Caco-2 (cell line): Measurements from ENCODE around the gene TELO2. TPM values are rescaled to one million over a fixed set of nuclear protein-coding genes. Genes with fewer than 3 reads are reported as not detected.

ENCODE experiments used
- BruUV-seq: library from RNA; stranded (reverse); fragments of 400-500 nt; replicated peaks from 2 replicates; lab custom pipeline; 2021; lab: Mats Ljungman, UMichigan
- CTCF ChIA-PET: fragments of 300-600 bp; sonication (Branson Sonifier 250); formaldehyde crosslinking; loops from one replicate; lab custom pipeline; 2022; ENCODE audit warnings: antibody characterized with exemption; lab: Charles Lee
- POLR2A ChIA-PET: fragments of 300-600 bp; sonication (Branson Sonifier 250); formaldehyde crosslinking; loops from one replicate; lab custom pipeline; 2022; ENCODE audit warnings: antibody characterized with exemption; lab: Charles Lee
- DNase-seq, 2 experiments: peaks; one replicate each; pipeline versions ENCODE4 v3.0.0 to v3.0.0-alpha.2; 2020 to 2022
- H3K27me3 ChIP-seq: replicated peaks from 2 replicates; pipeline ENCODE4 v1.6.0; 2011; ENCODE audit warnings: low read length; ENCODE audit not compliant: control insufficient read depth, insufficient read depth
- H3K36me3 ChIP-seq: 2 replicates; pipeline ENCODE4 v1.5.1; 2011; ENCODE audit warnings: low read length; ENCODE audit not compliant: control insufficient read depth, insufficient read depth
- H3K4me1 ChIP-seq: fragments of 250-450 bp; sonication (Bioruptor Pico); 2 replicates; pipeline ENCODE4 v1.5.1; 2020; ENCODE audit warnings: mild to moderate bottlenecking
- H3K4me3 ChIP-seq: 2 replicates; pipeline ENCODE4 v1.5.1; 2011; ENCODE audit warnings: low read depth, mild to moderate bottlenecking, control low read depth, low read length
- H3K9me3 ChIP-seq: fragments of 250-450 bp; sonication (Bioruptor Pico); 2 replicates; pipeline ENCODE4 v1.5.1; 2020; ENCODE audit warnings: mild to moderate bottlenecking, moderate library complexity
- H3K27ac Mint-ChIP-seq: one replicate; pipeline ENCODE4 v1.8.0; 2022; ENCODE audit warnings: mixed read lengths; ENCODE audit not compliant: unreplicated experiment
- H3K27me3 Mint-ChIP-seq: one replicate; pipeline ENCODE4 v1.8.0; 2022; ENCODE audit warnings: mixed read lengths; ENCODE audit not compliant: insufficient read depth, unreplicated experiment
- H3K36me3 Mint-ChIP-seq: one replicate; pipeline ENCODE4 v1.8.0; 2022; ENCODE audit warnings: mild to moderate bottlenecking, mixed read lengths; ENCODE audit not compliant: insufficient read depth, unreplicated experiment
- H3K4me1 Mint-ChIP-seq: one replicate; pipeline ENCODE4 v1.8.0; 2022; ENCODE audit warnings: low read depth, mixed read lengths; ENCODE audit not compliant: unreplicated experiment
- H3K4me3 Mint-ChIP-seq: one replicate; pipeline ENCODE4 v1.8.0; 2022; ENCODE audit warnings: mild to moderate bottlenecking, moderate library complexity, mixed read lengths; ENCODE audit not compliant: unreplicated experiment
- H3K9me3 Mint-ChIP-seq: one replicate; pipeline ENCODE4 v1.8.0; 2022; ENCODE audit warnings: mixed read lengths; ENCODE audit not compliant: unreplicated experiment
- intact Hi-C: fragments of 100-400 bp; cut with micrococcal nuclease; formaldehyde crosslinking; loops from one replicate; pipeline ENCODE4 v1.10.0; 2022; ENCODE audit not compliant: unreplicated experiment
- total RNA-seq: library from RNA; stranded (reverse); gene quantifications from 2 replicates; pipeline ENCODE4 v1.2.3, GENCODE V29; 2022
- TF ChIP-seq, protein P1 (sequence below), 2 experiments: fragments of 200-600 bp in 1 of 2; IDR thresholded peaks; 1 replicate in 1 of 2; 2 replicates in 1 of 2; pipeline versions ENCODE4 v1.5.1 to v1.8.0; 2011 to 2022; ENCODE audit warnings: antibody characterized with exemption in 1 of 2, control low read depth in 1 of 2, inconsistent platforms in 1 of 2, low read depth in 1 of 2, low read length in 1 of 2, mild to moderate bottlenecking in 1 of 2, moderate library complexity in 1 of 2; ENCODE audit not compliant: insufficient read depth in 1 of 2, severe bottlenecking in 1 of 2, unreplicated experiment in 1 of 2

The TELO2 gene
- total RNA-seq, 1 experiment from 2014 or later = 55.7 TPM

GRCh38 chr16:1551166-1551565, 58.0 kb downstream of the TELO2 start:
- TF ChIP-seq, protein P1, sequence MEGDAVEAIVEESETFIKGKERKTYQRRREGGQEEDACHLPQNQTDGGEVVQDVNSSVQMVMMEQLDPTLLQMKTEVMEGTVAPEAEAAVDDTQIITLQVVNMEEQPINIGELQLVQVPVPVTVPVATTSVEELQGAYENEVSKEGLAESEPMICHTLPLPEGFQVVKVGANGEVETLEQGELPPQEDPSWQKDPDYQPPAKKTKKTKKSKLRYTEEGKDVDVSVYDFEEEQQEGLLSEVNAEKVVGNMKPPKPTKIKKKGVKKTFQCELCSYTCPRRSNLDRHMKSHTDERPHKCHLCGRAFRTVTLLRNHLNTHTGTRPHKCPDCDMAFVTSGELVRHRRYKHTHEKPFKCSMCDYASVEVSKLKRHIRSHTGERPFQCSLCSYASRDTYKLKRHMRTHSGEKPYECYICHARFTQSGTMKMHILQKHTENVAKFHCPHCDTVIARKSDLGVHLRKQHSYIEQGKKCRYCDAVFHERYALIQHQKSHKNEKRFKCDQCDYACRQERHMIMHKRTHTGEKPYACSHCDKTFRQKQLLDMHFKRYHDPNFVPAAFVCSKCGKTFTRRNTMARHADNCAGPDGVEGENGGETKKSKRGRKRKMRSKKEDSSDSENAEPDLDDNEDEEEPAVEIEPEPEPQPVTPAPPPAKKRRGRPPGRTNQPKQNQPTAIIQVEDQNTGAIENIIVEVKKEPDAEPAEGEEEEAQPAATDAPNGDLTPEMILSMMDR (IDR thresholded peaks at IDR 0.05; ENCODE audit: insufficient read depth in 1 of 2, low read depth in 1 of 2, low read length in 1 of 2, severe bottlenecking in 1 of 2, unreplicated experiment in 1 of 2) = no peak
- Histone ChIP-seq H3K9me3 (no peaks in the 10 kb centered on the region), H3K4me1 (no peaks in the 10 kb centered on the region), H3K27me3 (no peaks in the 10 kb centered on the region), H3K4me3 (no peak overlapping the region), H3K36me3 (no peaks in the 10 kb centered on the region)
- no peak for DNase-seq
- ChIA-PET POLR2A (no interaction called here), CTCF (no interaction called here)
- intact Hi-C loops = no loop called here
- Mint-ChIP-seq H3K4me3 (no peak overlapping the region), H3K27ac (no peak overlapping the region), H3K27me3 (no peaks in the 10 kb centered on the region), H3K9me3 (no peaks in the 10 kb centered on the region), H3K36me3 (no peaks in the 10 kb centered on the region), H3K4me1 (no peaks in the 10 kb centered on the region)
- BruUV-seq = no TSS peak

DNA sequence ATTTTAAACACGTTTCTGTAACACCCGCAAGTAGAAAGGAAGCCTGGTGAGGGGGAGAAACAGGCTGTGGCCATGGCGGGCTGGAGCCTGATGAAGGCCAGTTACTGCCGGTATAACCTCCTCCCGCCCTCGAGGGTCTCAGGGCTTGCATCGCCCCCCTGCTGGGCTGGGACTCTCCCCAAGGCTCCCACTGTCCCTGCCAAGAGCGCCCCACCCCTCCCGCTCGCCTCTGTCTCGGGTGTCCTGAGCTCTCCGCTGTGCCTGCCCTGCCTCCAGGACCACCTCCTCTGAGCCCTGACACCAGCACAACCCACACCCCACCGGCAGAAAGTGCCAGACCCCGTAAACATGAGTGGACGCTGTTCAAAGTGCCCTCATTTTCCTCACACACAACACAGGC, 59.0 kb downstream of the TELO2 start:
- H3K4me1 ChIP-seq = no peaks in the 10 kb centered on the region
- ChIA-PET POLR2A (no interaction called here), CTCF (no interaction called here)
- intact Hi-C loops = no loop called here
- H3K9me3 ChIP-seq = no peaks in the 10 kb centered on the region
- no TSS peak for BruUV-seq
- H3K9me3 Mint-ChIP-seq = no peaks in the 10 kb centered on the region
- TF ChIP-seq, protein P1 (IDR thresholded peaks at IDR 0.05; ENCODE audit: insufficient read depth in 1 of 2, low read depth in 1 of 2, low read length in 1 of 2, severe bottlenecking in 1 of 2, unreplicated experiment in 1 of 2) = no peak
- H3K4me1 Mint-ChIP-seq = no peaks in the 10 kb centered on the region
- no peak overlapping the region for H3K27ac Mint-ChIP-seq
- no peaks in the 10 kb centered on the region for H3K27me3 ChIP-seq
- no peaks in the 10 kb centered on the region for H3K36me3 ChIP-seq
- H3K27me3 Mint-ChIP-seq = no peaks in the 10 kb centered on the region
- DNase-seq = no peak
- no peak overlapping the region for H3K4me3 Mint-ChIP-seq
- no peak overlapping the region for H3K4me3 ChIP-seq
- H3K36me3 Mint-ChIP-seq = no peaks in the 10 kb centered on the region

- Mint-ChIP-seq H3K27ac (no peak overlapping the region), H3K4me3 (no peak overlapping the region), H3K9me3 (no peaks in the 10 kb centered on the region), H3K4me1 (no peaks in the 10 kb centered on the region), H3K36me3 (no peaks in the 10 kb centered on the region), H3K27me3 (no peaks in the 10 kb centered on the region)
- DNase-seq = no peak
- Histone ChIP-seq H3K4me1 (no peaks in the 10 kb centered on the region), H3K9me3 (no peaks in the 10 kb centered on the region), H3K4me3 (no peak overlapping the region), H3K36me3 (no peaks in the 10 kb centered on the region), H3K27me3 (no peaks in the 10 kb centered on the region)
- intact Hi-C loops = no loop called here
- no TSS peak for BruUV-seq
- POLR2A ChIA-PET = no interaction called here
- TF ChIP-seq, protein P1 (IDR thresholded peaks at IDR 0.05; ENCODE audit: insufficient read depth in 1 of 2, low read depth in 1 of 2, low read length in 1 of 2, severe bottlenecking in 1 of 2, unreplicated experiment in 1 of 2) = no peak
- CTCF ChIA-PET = interaction anchor here (0.5 kb wide), 1 partner anchor 230 kb away, joined by 3 read pairs; no protein-coding TSS in a partner anchor
Measured at GRCh38 chr16:1553946-1554825, 61.0 kb downstream of the TELO2 start.
